Measurements from ENCODE around the gene CRYBA1.
"Not testable (repeated sequence)": the region's sequence is repeated elsewhere in the genome, so short reads cannot be mapped to it uniquely, and the experiment has no call there.

The CRYBA1 gene

GRCh38 chr17:29246628-29247027 lies at the start of gene CRYBA1:
Gene CRYBA1, plus strand, starts transcription at chr17:29246859. Its CDS starts 5 bp downstream, at chr17:29246864.
- no peak for DNase-seq

GRCh38 chr17:29197516-29198272 lies 49.0 kb upstream of the CRYBA1 start:
- no peak for DNase-seq

- DNase-seq = not testable (repeated sequence)
These were observed 42.4 kb upstream of the CRYBA1 start for GRCh38 chr17:29204068-29204804.

- no peak for DNase-seq
These were observed 41.6 kb upstream of the CRYBA1 start for GRCh38 chr17:29205047-29205446.

- DNase-seq = no peak
These were observed 38.7 kb upstream of the CRYBA1 start for GRCh38 chr17:29207975-29208374.

GRCh38 chr17:29209073-29209472 lies 37.6 kb upstream of the CRYBA1 start:
- DNase-seq = no peak

- DNase-seq = no peak
These were observed 35.8 kb upstream of the CRYBA1 start for GRCh38 chr17:29210879-29211278.

GRCh38 chr17:29212094-29212631 lies 34.5 kb upstream of the CRYBA1 start:
- no peak for DNase-seq

GRCh38 chr17:29212681-29213121 lies 34.0 kb upstream of the CRYBA1 start:
- no peak for DNase-seq

GRCh38 chr17:29214215-29215146 lies 32.2 kb upstream of the CRYBA1 start:
- DNase-seq = no peak

GRCh38 chr17:29215174-29215573 lies 31.5 kb upstream of the CRYBA1 start:
- DNase-seq = no peak

- no peak for DNase-seq
These were observed 30.9 kb upstream of the CRYBA1 start for GRCh38 chr17:29215717-29216116.

GRCh38 chr17:29216181-29216580 lies 30.5 kb upstream of the CRYBA1 start:
- DNase-seq = no peak

GRCh38 chr17:29216856-29217255 lies 29.8 kb upstream of the CRYBA1 start:
- DNase-seq = no peak

GRCh38 chr17:29219378-29220047 lies 27.1 kb upstream of the CRYBA1 start:
- peak; percentile 82 for DNase-seq

- DNase-seq = not testable (repeated sequence)
These were observed 25.3 kb upstream of the CRYBA1 start for GRCh38 chr17:29221338-29221737.

- no peak for DNase-seq
These were observed 21.3 kb upstream of the CRYBA1 start for GRCh38 chr17:29225396-29225795.

- no peak for DNase-seq
These were observed 13.4 kb upstream of the CRYBA1 start for GRCh38 chr17:29233301-29233700.

- not testable (repeated sequence) for DNase-seq
These were observed 11.7 kb upstream of the CRYBA1 start for GRCh38 chr17:29234972-29235371.

- DNase-seq = no peak
These were observed 10.8 kb upstream of the CRYBA1 start for GRCh38 chr17:29235904-29236303.

GRCh38 chr17:29237476-29238132 lies 9.1 kb upstream of the CRYBA1 start:
- DNase-seq = peak; percentile 9

Measured in DMS53 (cell line).